GM23338 (cell line): ENCODE measurements around the gene MITF. TPM values are rescaled to one million over a fixed set of nuclear protein-coding genes. Genes with fewer than 3 reads are reported as not detected.

Experiments
- ATAC-seq: fragments of 200-7000 bp; cut with Tn5 transposase; 3 replicates; pipeline ENCODE4 v1.9.1; 2020
- DNase-seq: peaks from one replicate; pipeline ENCODE4 v3.0.0-alpha.2; 2015; ENCODE audit warnings: low spot score
- H2AFZ ChIP-seq: fragments of 200-600 bp; sonication (generic); 2 replicates; pipeline ENCODE4 v1.8.0; 2016; ENCODE audit warnings: antibody characterized with exemption, mild to moderate bottlenecking, moderate library complexity
- H3F3A ChIP-seq: fragments of 200-600 bp; sonication (generic); replicated peaks from 2 replicates; pipeline ENCODE4 v1.8.0; 2017; ENCODE audit warnings: antibody characterized with exemption, mixed run types, low read depth
- H3K27ac ChIP-seq: fragments of 200-600 bp; sonication (generic); 2 replicates; pipeline ENCODE4 v1.6.1; 2016; ENCODE audit warnings: low read depth
- H3K27me3 ChIP-seq: fragments of 200-600 bp; sonication (generic); 2 replicates; pipeline ENCODE4 v1.8.0; 2016; ENCODE audit warnings: mild to moderate bottlenecking, mixed run types, moderate library complexity; ENCODE audit not compliant: insufficient read depth
- H3K36me3 ChIP-seq: fragments of 200-600 bp; sonication (generic); 2 replicates; pipeline ENCODE4 v1.8.0; 2016; ENCODE audit warnings: mild to moderate bottlenecking; ENCODE audit not compliant: insufficient read depth
- H3K4me1 ChIP-seq: fragments of 200-600 bp; sonication (generic); 2 replicates; pipeline ENCODE4 v1.8.0; 2016; ENCODE audit warnings: mild to moderate bottlenecking, moderate library complexity; ENCODE audit not compliant: insufficient read depth
- H3K4me2 ChIP-seq: fragments of 200-600 bp; sonication (generic); 2 replicates; pipeline ENCODE4 v1.7.1; 2017; ENCODE audit warnings: mixed run types
- H3K4me3 ChIP-seq: fragments of 200-600 bp; sonication (generic); 2 replicates; pipeline ENCODE4 v1.6.1; 2016; ENCODE audit warnings: mixed run types
- H3K79me2 ChIP-seq: fragments of 200-600 bp; sonication (generic); replicated peaks from 2 replicates; pipeline ENCODE4 v1.8.0; 2017; ENCODE audit warnings: mild to moderate bottlenecking; ENCODE audit not compliant: insufficient read depth
- H3K9me2 ChIP-seq: fragments of 200-600 bp; sonication (generic); 2 replicates; pipeline ENCODE4 v1.8.0; 2017; ENCODE audit not compliant: insufficient read depth
- H4K20me1 ChIP-seq: fragments of 200-600 bp; sonication (generic); replicated peaks from 2 replicates; pipeline ENCODE4 v1.8.0; 2017; ENCODE audit warnings: mild to moderate bottlenecking; ENCODE audit not compliant: insufficient read depth
- H3K27ac Mint-ChIP-seq: 2 replicates; pipeline ENCODE4 v1.8.0; 2020; ENCODE audit warnings: inconsistent platforms, mild to moderate bottlenecking, moderate library complexity, mixed read lengths
- H3K27me3 Mint-ChIP-seq: 3 replicates; pipeline ENCODE4 v1.8.0; 2022; ENCODE audit warnings: low read depth, mild to moderate bottlenecking, moderate library complexity, mixed read lengths, inconsistent platforms; ENCODE audit not compliant: insufficient read depth, poor library complexity
- H3K36me3 Mint-ChIP-seq: 3 replicates; pipeline ENCODE4 v1.8.0; 2021; ENCODE audit warnings: low read depth, mild to moderate bottlenecking, inconsistent platforms, moderate library complexity, mixed read lengths
- H3K4me1 Mint-ChIP-seq: 3 replicates; pipeline ENCODE4 v1.8.0; 2020; ENCODE audit warnings: mild to moderate bottlenecking, inconsistent platforms, mixed read lengths
- H3K4me3 Mint-ChIP-seq: 3 replicates; pipeline ENCODE4 v1.8.0; 2021; ENCODE audit warnings: moderate library complexity, mild to moderate bottlenecking, inconsistent platforms, mixed read lengths
- H3K9me3 Mint-ChIP-seq: 3 replicates; pipeline ENCODE4 v1.8.0; 2020; ENCODE audit warnings: moderate library complexity, mild to moderate bottlenecking, inconsistent platforms, mixed read lengths
- CREB1 ChIP-seq: fragments of 250-450 bp; sonication (Bioruptor Pico); IDR thresholded peaks from 2 replicates; pipeline ENCODE4 v1.5.0; 2020; ENCODE audit warnings: low read depth, mild to moderate bottlenecking, moderate library complexity
- CTCF ChIP-seq, 2 experiments: fragments of 200-600 bp in 1 of 2; sonication (generic) in 1 of 2; conservative IDR thresholded peaks; 2 replicates each; pipeline versions ENCODE4 v1.5.1 to v1.6.1; 2016 to 2017; ENCODE audit warnings: antibody characterized with exemption in 2 of 2, low read depth in 2 of 2, mild to moderate bottlenecking in 2 of 2, moderate library complexity in 1 of 2
- REST ChIP-seq: IDR thresholded peaks from one replicate; pipeline ENCODE4 v1.6.1; 2018; ENCODE audit warnings: antibody characterized with exemption; ENCODE audit not compliant: unreplicated experiment
- polyA plus RNA-seq: library from polyadenylated mRNA; unstranded; fragments of >200 nt; fragmentation: Nextera tagmentation; extraction: Ambion mirVana; gene quantifications from 2 replicates; pipeline ENCODE4 v1.2.1, GENCODE V29; 2016
- total RNA-seq: library from RNA; depleted of rRNA; stranded (reverse); fragments of >200 nt; shearing (Covaris generic); gene quantifications from 2 replicates; pipeline ENCODE4 v1.2.3, GENCODE V29; 2014

The MITF gene
- total and polyA plus RNA-seq, 2 experiments from 2014 or later, result 1.9 to 2.4 TPM

- H3K27me3 Mint-ChIP-seq, result no peaks in the 10 kb centered on the region
- no peak overlapping the region for H3K4me3 ChIP-seq
Observed at GRCh38 chr3:69807674-69808073, 68.4 kb downstream of the MITF start.

More at GRCh38 chr3:69807674-69808073, 68.4 kb downstream of the MITF start:
- H3K9me3 Mint-ChIP-seq, result no peaks in the 10 kb centered on the region
- no peak overlapping the region for H2AFZ ChIP-seq
- H3K36me3 Mint-ChIP-seq, result no peaks in the 10 kb centered on the region
- H3K4me2 ChIP-seq, result no peak overlapping the region
- H3K27ac Mint-ChIP-seq, result no peak overlapping the region
- TF ChIP-seq CREB1 (CRISPR knock-in tag) (no peak), CTCF (conservative IDR thresholded peaks at IDR 0.05; ENCODE audit: low read depth in 2 of 2) (no peak), REST (no peak)
- no peak overlapping the region for H3K27ac ChIP-seq
- no peaks in the 10 kb centered on the region for H3F3A ChIP-seq
- H3K27me3 ChIP-seq, result no peaks in the 10 kb centered on the region
- no peaks in the 10 kb centered on the region for H3K9me2 ChIP-seq
- no peaks in the 10 kb centered on the region for H4K20me1 ChIP-seq
- H3K4me1 Mint-ChIP-seq, result peaks cover 6% of the 10 kb centered on the region; the same call in 2 of the 3 replicates
- ATAC-seq (no peak), DNase-seq (no peak)
- no peak overlapping the region for H3K4me3 Mint-ChIP-seq
- no peaks in the 10 kb centered on the region for H3K79me2 ChIP-seq
- peaks cover 4% of the 10 kb centered on the region; the same call in 1 of the 2 replicates for H3K4me1 ChIP-seq
- no peaks in the 10 kb centered on the region for H3K36me3 ChIP-seq
